ENCODE data around the gene LGI4.

The LGI4 gene

DNA sequence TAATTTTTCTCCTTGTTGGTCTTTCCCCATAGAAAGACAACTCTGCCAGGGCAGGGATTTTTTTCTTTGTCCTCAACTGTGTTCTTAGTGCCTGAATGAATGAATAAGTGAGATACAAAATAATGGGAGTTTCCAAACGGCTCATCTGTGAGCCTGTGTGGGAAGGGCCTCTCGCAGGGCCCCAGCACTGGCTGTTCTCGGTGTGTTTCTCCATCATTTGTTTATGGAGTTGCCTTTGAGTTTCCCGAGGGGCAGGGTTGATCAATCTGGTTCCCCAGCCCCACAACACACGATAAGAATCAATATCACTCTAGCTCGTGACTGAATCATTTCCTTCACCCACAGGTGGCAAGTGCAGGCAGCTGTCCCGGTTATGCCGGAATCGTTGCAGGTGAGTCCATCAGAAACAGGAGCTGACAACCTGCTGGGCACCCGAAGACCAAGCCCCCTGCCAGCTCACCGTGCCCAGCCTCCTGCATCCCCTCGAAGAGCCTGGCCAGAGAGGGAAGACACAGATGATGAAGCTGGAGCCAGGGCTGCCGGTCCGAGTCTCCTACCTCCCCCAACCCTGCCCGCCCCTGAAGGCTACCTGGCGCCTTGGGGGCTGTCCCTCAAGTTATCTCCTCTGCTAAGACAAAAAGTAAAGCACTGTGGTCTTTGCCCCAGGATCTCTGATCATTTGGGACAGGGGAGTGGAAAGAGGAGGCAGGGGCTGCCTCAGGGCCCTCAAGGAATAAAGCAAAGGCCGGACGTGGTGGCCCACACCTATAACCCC is 34.5 kb upstream of the LGI4 start:
- no peak overlapping the region for H3K4me3 ChIP-seq (ENCODE audit: low read depth, low read length)
- no peaks in the 10 kb centered on the region for H3K27me3 ChIP-seq (ENCODE audit: control insufficient read depth, insufficient read depth, low read length)
- H3K4me1 ChIP-seq (ENCODE audit: control insufficient read depth, insufficient read depth, low read length): no peaks in the 10 kb centered on the region
- H3K9me3 ChIP-seq (ENCODE audit: control insufficient read depth, insufficient read depth, low read length): 0 out of 2 replicates have a peak, but pooled peaks cover 4% of the 10 kb centered on the region
- peaks cover 48% of the 10 kb centered on the region for H3K36me3 ChIP-seq (ENCODE audit: control insufficient read depth, insufficient read depth, low read length)
- H3K27ac ChIP-seq (ENCODE audit: low read depth, low read length): no peak overlapping the region
- H3K9ac ChIP-seq (ENCODE audit: low read depth, low read length): no peak overlapping the region

GRCh38 chr19:35168196-35168595 is 33.3 kb upstream of the LGI4 start:
- peaks cover 57% of the 10 kb centered on the region for H3K36me3 ChIP-seq (ENCODE audit: control insufficient read depth, insufficient read depth, low read length)

GRCh38 chr19:35167251-35168119 is 32.6 kb upstream of the LGI4 start:
- Histone ChIP-seq H3K9me3 (ENCODE audit: control insufficient read depth, insufficient read depth, low read length) (0 out of 2 replicates have a peak, but pooled peaks cover 4% of the 10 kb centered on the region), H3K36me3 (ENCODE audit: control insufficient read depth, insufficient read depth, low read length) (peaks cover 63% of the 10 kb centered on the region), H3K4me3 (ENCODE audit: low read depth, low read length) (no peak overlapping the region), H3K4me1 (ENCODE audit: control insufficient read depth, insufficient read depth, low read length) (no peaks in the 10 kb centered on the region), H3K9ac (ENCODE audit: low read depth, low read length) (no peak overlapping the region), H3K27ac (ENCODE audit: low read depth, low read length) (no peak overlapping the region), H3K27me3 (ENCODE audit: control insufficient read depth, insufficient read depth, low read length) (no peaks in the 10 kb centered on the region)

More at GRCh38 chr19:35168196-35168595, 33.3 kb upstream of the LGI4 start:
- Histone ChIP-seq H3K4me1 (ENCODE audit: control insufficient read depth, insufficient read depth, low read length) (no peaks in the 10 kb centered on the region), H3K9me3 (ENCODE audit: control insufficient read depth, insufficient read depth, low read length) (0 out of 2 replicates have a peak, but pooled peaks cover 4% of the 10 kb centered on the region), H3K27me3 (ENCODE audit: control insufficient read depth, insufficient read depth, low read length) (no peaks in the 10 kb centered on the region), H3K4me3 (ENCODE audit: low read depth, low read length) (no peak overlapping the region), H3K9ac (ENCODE audit: low read depth, low read length) (no peak overlapping the region), H3K27ac (ENCODE audit: low read depth, low read length) (no peak overlapping the region)

DNA sequence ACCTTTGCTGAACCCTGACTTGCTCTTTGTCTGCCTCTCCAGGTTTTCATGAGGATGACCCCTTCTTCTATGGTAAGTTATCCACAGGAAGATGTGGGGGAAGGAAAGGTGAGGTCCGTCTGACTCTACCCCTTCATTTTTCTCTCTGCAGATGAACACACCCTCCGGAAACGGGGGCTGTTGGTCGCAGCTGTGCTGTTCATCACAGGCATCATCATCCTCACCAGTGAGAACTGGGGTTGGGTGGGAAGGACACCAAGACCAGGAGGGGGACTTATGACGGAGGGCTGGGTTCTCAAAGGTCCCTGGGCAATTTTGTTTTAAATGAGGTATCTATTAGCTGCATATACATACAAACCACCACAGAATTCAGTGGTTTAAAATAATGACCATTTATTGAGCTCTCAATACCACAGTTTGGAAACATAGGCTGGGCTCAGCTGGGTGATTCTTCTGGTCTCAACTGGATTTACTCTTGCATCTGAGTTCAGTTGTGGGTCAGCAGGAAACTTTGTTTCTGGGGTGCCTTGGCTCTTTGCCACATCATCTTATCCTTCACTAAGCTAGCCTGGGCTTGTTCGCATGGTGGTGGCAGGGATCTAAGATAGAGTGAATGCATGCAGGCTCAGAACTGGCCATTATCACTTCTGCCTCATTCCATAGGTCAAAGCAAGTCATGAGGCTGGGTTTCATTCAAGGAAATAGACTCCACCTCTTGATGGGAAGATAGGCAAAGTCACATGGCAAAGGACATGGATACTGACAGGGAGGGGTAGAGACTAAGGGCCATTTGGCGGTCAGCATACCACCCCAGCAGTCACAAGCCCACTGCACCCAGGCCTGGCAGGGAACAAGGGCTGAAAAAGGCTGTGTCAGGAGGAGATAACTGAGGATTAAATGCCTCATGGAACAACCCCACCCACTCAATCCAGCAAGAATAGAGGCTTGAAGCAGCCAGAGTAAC is 31.5 kb upstream of the LGI4 start:
- Histone ChIP-seq H3K4me1 (ENCODE audit: control insufficient read depth, insufficient read depth, low read length) (no peaks in the 10 kb centered on the region), H3K9me3 (ENCODE audit: control insufficient read depth, insufficient read depth, low read length) (0 out of 2 replicates have a peak, but pooled peaks cover 4% of the 10 kb centered on the region), H3K4me3 (ENCODE audit: low read depth, low read length) (no peak overlapping the region), H3K9ac (ENCODE audit: low read depth, low read length) (no peak overlapping the region), H3K27me3 (ENCODE audit: control insufficient read depth, insufficient read depth, low read length) (no peaks in the 10 kb centered on the region), H3K27ac (ENCODE audit: low read depth, low read length) (no peak overlapping the region), H3K36me3 (ENCODE audit: control insufficient read depth, insufficient read depth, low read length) (peaks cover 74% of the 10 kb centered on the region)

GRCh38 chr19:35165200-35166058 is 30.6 kb upstream of the LGI4 start:
- 0 out of 2 replicates have a peak, but pooled peaks cover 4% of the 10 kb centered on the region for H3K9me3 ChIP-seq (ENCODE audit: control insufficient read depth, insufficient read depth, low read length)
- no peak overlapping the region for H3K4me3 ChIP-seq (ENCODE audit: low read depth, low read length)
- H3K27ac ChIP-seq (ENCODE audit: low read depth, low read length): no peak overlapping the region
- no peaks in the 10 kb centered on the region for H3K4me1 ChIP-seq (ENCODE audit: control insufficient read depth, insufficient read depth, low read length)
- no peak overlapping the region for H3K9ac ChIP-seq (ENCODE audit: low read depth, low read length)
- H3K27me3 ChIP-seq (ENCODE audit: control insufficient read depth, insufficient read depth, low read length): no peaks in the 10 kb centered on the region
- peaks cover 79% of the 10 kb centered on the region for H3K36me3 ChIP-seq (ENCODE audit: control insufficient read depth, insufficient read depth, low read length)

DNA sequence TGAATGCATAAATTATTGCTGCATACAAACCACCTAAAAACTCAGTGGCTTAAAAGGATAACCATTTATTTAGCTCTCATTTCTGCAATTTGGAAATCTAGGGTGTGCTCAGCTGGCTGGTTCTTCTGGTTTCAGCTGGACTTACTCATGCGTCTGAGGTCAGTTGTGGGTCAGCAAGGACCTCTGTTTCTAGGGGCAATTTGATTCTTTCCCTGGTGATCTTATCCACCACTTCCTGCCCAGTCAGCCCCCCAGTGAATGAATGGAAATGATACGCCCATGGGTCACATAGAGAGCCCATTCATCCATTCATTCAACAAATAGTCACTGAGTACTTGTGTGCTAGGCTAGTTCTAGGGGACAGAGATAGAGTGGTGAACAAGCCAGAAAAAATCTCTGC is 29.6 kb upstream of the LGI4 start:
- H3K4me1 ChIP-seq (ENCODE audit: control insufficient read depth, insufficient read depth, low read length): no peaks in the 10 kb centered on the region
- no peaks in the 10 kb centered on the region for H3K27me3 ChIP-seq (ENCODE audit: control insufficient read depth, insufficient read depth, low read length)
- H3K4me3 ChIP-seq (ENCODE audit: low read depth, low read length): no peak overlapping the region
- H3K9me3 ChIP-seq (ENCODE audit: control insufficient read depth, insufficient read depth, low read length): 0 out of 2 replicates have a peak, but pooled peaks cover 4% of the 10 kb centered on the region
- no peak overlapping the region for H3K9ac ChIP-seq (ENCODE audit: low read depth, low read length)
- H3K36me3 ChIP-seq (ENCODE audit: control insufficient read depth, insufficient read depth, low read length): peaks cover 83% of the 10 kb centered on the region
- no peak overlapping the region for H3K27ac ChIP-seq (ENCODE audit: low read depth, low read length)

- Histone ChIP-seq H3K9me3 (ENCODE audit: control insufficient read depth, insufficient read depth, low read length) (0 out of 2 replicates have a peak, but pooled peaks cover 4% of the 10 kb centered on the region), H3K36me3 (ENCODE audit: control insufficient read depth, insufficient read depth, low read length) (peaks cover 92% of the 10 kb centered on the region), H3K9ac (ENCODE audit: low read depth, low read length) (no peak overlapping the region)
Measured at GRCh38 chr19:35162471-35163326, 27.8 kb upstream of the LGI4 start.

GRCh38 chr19:35161434-35161743 is 26.5 kb upstream of the LGI4 start:
- Histone ChIP-seq H3K27ac (ENCODE audit: low read depth, low read length) (no peak overlapping the region), H3K4me3 (ENCODE audit: low read depth, low read length) (no peak overlapping the region), H3K27me3 (ENCODE audit: control insufficient read depth, insufficient read depth, low read length) (no peaks in the 10 kb centered on the region), H3K9ac (ENCODE audit: low read depth, low read length) (no peak overlapping the region), H3K4me1 (ENCODE audit: control insufficient read depth, insufficient read depth, low read length) (no peaks in the 10 kb centered on the region), H3K9me3 (ENCODE audit: control insufficient read depth, insufficient read depth, low read length) (0 out of 2 replicates have a peak, but pooled peaks cover under 1% of the 10 kb centered on the region), H3K36me3 (ENCODE audit: control insufficient read depth, insufficient read depth, low read length) (peaks cover 87% of the 10 kb centered on the region)

More at GRCh38 chr19:35162471-35163326, 27.8 kb upstream of the LGI4 start:
- no peak overlapping the region for H3K4me3 ChIP-seq (ENCODE audit: low read depth, low read length)
- no peak overlapping the region for H3K27ac ChIP-seq (ENCODE audit: low read depth, low read length)
- no peaks in the 10 kb centered on the region for H3K27me3 ChIP-seq (ENCODE audit: control insufficient read depth, insufficient read depth, low read length)
- H3K4me1 ChIP-seq (ENCODE audit: control insufficient read depth, insufficient read depth, low read length): no peaks in the 10 kb centered on the region

GRCh38 chr19:35160629-35161433 is 26.0 kb upstream of the LGI4 start:
- Histone ChIP-seq H3K9ac (ENCODE audit: low read depth, low read length) (no peak overlapping the region), H3K36me3 (ENCODE audit: control insufficient read depth, insufficient read depth, low read length) (peaks cover 82% of the 10 kb centered on the region), H3K9me3 (ENCODE audit: control insufficient read depth, insufficient read depth, low read length) (no peaks in the 10 kb centered on the region), H3K27me3 (ENCODE audit: control insufficient read depth, insufficient read depth, low read length) (no peaks in the 10 kb centered on the region), H3K4me1 (ENCODE audit: control insufficient read depth, insufficient read depth, low read length) (peaks cover under 1% of the 10 kb centered on the region; the same call in 1 of the 2 replicates), H3K27ac (ENCODE audit: low read depth, low read length) (no peak overlapping the region), H3K4me3 (ENCODE audit: low read depth, low read length) (no peak overlapping the region)
